ENCODE measurements around the gene ARX. TPM values are rescaled to one million over a fixed set of nuclear protein-coding genes. Genes with fewer than 3 reads are reported as not detected.

Gene ARX
- total and polyA plus RNA-seq, 9 of the 15 experiments (the other 6 are each of a cell fraction or from before 2014, with no cell fraction given): 0.03 TPM; not detected in 8

- TF ChIP-seq CTCF (IDR thresholded peaks at IDR 0.05 in 2 of 3, conservative IDR thresholded peaks at IDR 0.05 in 1 of 3; ENCODE audit: insufficient read depth in 2 of 3, low read depth in 1 of 3, low read length in 3 of 3) (no peak), HMGN3 (IDR thresholded peaks at IDR 0.05; ENCODE audit: borderline replicate concordance, extremely low read depth, insufficient read length, low read depth, low read length) (no peak), ZNF124 (CRISPR knock-in tag; IDR thresholded peaks at IDR 0.05) (no peak), ZNF217 (CRISPR knock-in tag; IDR thresholded peaks at IDR 0.05) (no peak), TSHZ1 (CRISPR knock-in tag; IDR thresholded peaks at IDR 0.05) (no peak), KLF10 (CRISPR knock-in tag; IDR thresholded peaks at IDR 0.05) (no peak), USF1 (CRISPR knock-in tag; IDR thresholded peaks at IDR 0.05) (no peak), NFIC (IDR thresholded peaks at IDR 0.05) (no peak), MCM2 (IDR thresholded peaks at IDR 0.05; ENCODE audit: low read depth) (no peak)
- H3K4me1 ChIP-seq (replicated peaks in 1 of 2; ENCODE audit: control insufficient read depth in 2 of 2, insufficient read depth in 2 of 2, low read length in 2 of 2): peaks cover 0 to 3% of the 10 kb centered on the region in 2 experiments; a peak in 2 of 5 replicates
- H3K27ac ChIP-seq (ENCODE audit: extremely low read depth, low read depth, low read length): no peak overlapping the region
- no peak overlapping the region for H3K4me2 ChIP-seq (ENCODE audit: insufficient read depth, low read length)
- H3K4me3 ChIP-seq: no peak overlapping the region
- POLR2A ChIA-PET: no interaction called here
- FAIRE-seq (no peak), ATAC-seq (no peak), DNase-seq (ENCODE audit: extremely low read depth in 1 of 4, low spot score in 3 of 4) (no peak)
- CTCF ChIA-PET (ENCODE audit: low intra/inter-chr PET ratio): no interaction called here
- intact Hi-C loops (cut with micrococcal nuclease): no loop called here
- peaks cover 2% of the 10 kb centered on the region; the same call in 1 of the 3 replicates for H3K36me3 ChIP-seq (ENCODE audit: control insufficient read depth, insufficient read depth, low read length)
- H3K9ac ChIP-seq (ENCODE audit: insufficient read depth in 1 of 2, low read depth in 2 of 2, low read length in 2 of 2): no peak overlapping the region
- no peaks in the 10 kb centered on the region for H4K20me1 ChIP-seq (replicated peaks; ENCODE audit: control insufficient read depth, insufficient read depth, low read length)
- BruUV-seq (replicated peaks): no TSS peak
- H3K27me3 ChIP-seq (ENCODE audit: control insufficient read depth in 2 of 2, insufficient read depth in 2 of 2, low read length in 2 of 2): peaks cover 0 to 5% of the 10 kb centered on the region in 2 experiments; a peak in 1 of 5 replicates
- H3K9me1 ChIP-seq (ENCODE audit: control insufficient read depth, insufficient read depth, low read length): no peaks in the 10 kb centered on the region
- H3K79me2 ChIP-seq (ENCODE audit: control insufficient read depth, insufficient read depth, low read length): no peaks in the 10 kb centered on the region
- in situ Hi-C loops (cut with MboI): no loop called here
- H2AFZ ChIP-seq (ENCODE audit: low read depth, low read length): no peak overlapping the region
- H3K9me3 ChIP-seq (replicated peaks; ENCODE audit: control insufficient read depth, insufficient read depth, low read depth, low read length): no peaks in the 10 kb centered on the region
- 98% methylated on average over 14 of the region's 65 CpGs for WGBS (ENCODE audit: insufficient coverage, low coverage, missing lambda C conversion rate)
These were observed 13.7 kb downstream of the ARX start for GRCh38 chrX:25001808-25002660.
